Fibroblast of skin of left quadriceps (primary cell): ENCODE results near the gene TMEM63C.

Source experiments
- DNase-seq, 2 experiments: peaks; one replicate each; pipeline ENCODE4 v3.0.0-alpha.2; 2013; ENCODE audit warnings: low read depth in 2 of 2

The TMEM63C gene

GRCh38 chr14:77181603-77182437 is at the start of gene TMEM63C:
TSS of gene TMEM63C (plus strand) at chr14:77181798. CDS start at chr14:77218814, 37,016 bp downstream.
- DNase-seq: no peak

- no peak for DNase-seq
These were observed 49.6 kb upstream of the TMEM63C start for GRCh38 chr14:77131871-77132486.

- peak; percentile 21 to 40 for DNase-seq
These were observed 47.8 kb upstream of the TMEM63C start for GRCh38 chr14:77133720-77134338.

- DNase-seq: no peak
These were observed 42.6 kb upstream of the TMEM63C start for GRCh38 chr14:77139022-77139421.

GRCh38 chr14:77139540-77140358 is 41.8 kb upstream of the TMEM63C start:
- no peak for DNase-seq

- DNase-seq: no peak
These were observed 41.0 kb upstream of the TMEM63C start for GRCh38 chr14:77140359-77141213.

GRCh38 chr14:77141214-77142004 is 40.2 kb upstream of the TMEM63C start, which contains the start of gene ZDHHC22:
TSS of gene ZDHHC22 (minus strand) at chr14:77141791. CDS start at chr14:77139738, 2,053 bp downstream.
- DNase-seq: no peak

- no peak for DNase-seq
These were observed 39.4 kb upstream of the TMEM63C start for GRCh38 chr14:77142005-77142800.

- DNase-seq: no peak
These were observed 38.5 kb upstream of the TMEM63C start for GRCh38 chr14:77143071-77143470.

GRCh38 chr14:77144412-77145115 is 37.0 kb upstream of the TMEM63C start:
- no peak for DNase-seq

- no peak for DNase-seq
These were observed 35.4 kb upstream of the TMEM63C start for GRCh38 chr14:77145975-77146740.

- no peak for DNase-seq
These were observed 32.9 kb upstream of the TMEM63C start for GRCh38 chr14:77148510-77149231.

GRCh38 chr14:77151245-77151644 is 30.4 kb upstream of the TMEM63C start:
- DNase-seq: no peak

GRCh38 chr14:77151918-77152588 is 29.5 kb upstream of the TMEM63C start:
- no peak for DNase-seq

- DNase-seq: no peak
These were observed 27.8 kb upstream of the TMEM63C start for GRCh38 chr14:77153802-77154201.

GRCh38 chr14:77154421-77154820 is 27.2 kb upstream of the TMEM63C start:
- no peak for DNase-seq
